ENCODE measurements around the gene GRM7.

The GRM7 gene

GRCh38 chr3:7607083-7607482, 746.2 kb downstream of the GRM7 start:
- no peak for DNase-seq

DNA sequence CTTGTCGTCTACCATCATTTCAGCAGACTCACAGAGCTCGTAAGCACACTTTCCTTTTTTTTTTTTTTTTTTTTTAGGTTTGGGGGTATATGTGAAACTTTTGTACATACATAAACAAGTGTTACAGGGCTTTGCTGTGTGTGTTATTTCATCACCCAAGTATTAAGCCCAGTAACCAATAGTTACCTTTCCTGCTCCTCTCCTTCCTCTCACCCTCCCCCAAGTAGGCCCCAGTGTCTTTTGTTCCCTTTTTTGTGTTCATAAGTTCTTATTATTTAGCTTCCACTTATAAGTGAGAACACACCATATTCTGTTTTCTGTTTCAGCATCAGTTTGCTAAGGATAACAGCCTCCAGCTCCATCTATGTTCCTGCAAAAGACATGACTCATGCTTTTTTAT, 746.8 kb downstream of the GRM7 start:
- no peak for DNase-seq

GRCh38 chr3:7610634-7611033, 749.7 kb downstream of the GRM7 start:
- no peak for DNase-seq

GRCh38 chr3:7615043-7615442, 754.1 kb downstream of the GRM7 start:
- DNase-seq: no peak

DNA sequence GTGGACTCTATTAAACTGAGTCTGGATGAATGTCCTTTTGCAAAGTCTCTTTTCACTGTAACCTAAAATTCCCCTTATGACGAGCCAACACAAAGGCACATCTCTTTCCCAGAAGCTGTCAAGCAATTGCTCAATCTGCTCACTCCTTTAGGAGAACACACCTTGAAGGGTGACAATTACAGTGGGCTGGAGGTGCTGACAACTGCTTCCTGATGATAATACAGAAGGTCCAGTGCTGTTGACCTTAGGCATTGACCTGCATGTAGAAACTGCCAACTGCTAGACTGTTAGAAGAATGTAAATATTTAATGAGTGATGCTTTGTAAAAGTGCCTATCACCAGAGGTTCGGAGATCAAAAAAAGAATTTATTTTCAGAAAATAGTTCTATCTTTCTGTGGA, 757.7 kb downstream of the GRM7 start:
- DNase-seq: no peak

DNA sequence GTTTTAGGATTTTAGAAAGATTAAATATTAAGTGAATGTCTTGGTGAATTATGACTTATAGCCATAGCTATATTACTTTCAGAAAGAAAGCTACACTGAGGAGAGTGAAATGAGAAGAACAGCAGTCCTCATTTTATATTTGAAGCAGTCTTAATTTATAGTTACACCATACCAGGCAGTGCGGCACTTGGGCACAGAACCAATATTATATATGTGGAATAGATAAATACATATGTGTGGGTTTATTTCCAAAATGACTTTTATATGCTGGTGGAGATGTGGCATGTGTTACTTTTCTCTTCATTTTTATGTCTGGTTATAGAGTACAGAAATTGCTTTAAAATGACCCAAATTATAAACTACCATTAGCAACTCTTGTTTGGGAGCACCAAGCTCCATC, 759.5 kb downstream of the GRM7 start:
- DNase-seq: no peak

GRCh38 chr3:7621046-7621630, 760.2 kb downstream of the GRM7 start:
- no peak for DNase-seq

GRCh38 chr3:7621651-7622050, 760.7 kb downstream of the GRM7 start:
- DNase-seq: no peak

DNA sequence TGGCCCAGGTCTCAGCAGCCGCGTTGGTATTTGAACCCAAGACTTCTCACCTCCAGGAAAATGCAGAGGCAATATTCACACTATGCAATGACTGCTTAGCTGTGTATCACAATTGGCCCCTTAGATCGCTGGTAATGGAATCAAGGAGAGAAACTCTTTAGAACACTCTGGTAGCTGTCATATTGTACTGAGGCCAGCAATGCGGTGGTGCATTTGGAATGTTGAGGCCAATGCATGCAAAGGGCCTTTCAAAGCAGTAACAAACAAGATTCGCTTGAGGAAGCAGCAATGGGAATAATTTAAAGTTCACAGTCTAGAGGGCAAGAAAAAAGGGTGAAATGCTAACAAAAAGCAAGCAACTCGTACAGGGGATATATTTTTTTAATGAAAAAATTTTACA, 764.1 kb downstream of the GRM7 start:
- no peak for DNase-seq

DNA sequence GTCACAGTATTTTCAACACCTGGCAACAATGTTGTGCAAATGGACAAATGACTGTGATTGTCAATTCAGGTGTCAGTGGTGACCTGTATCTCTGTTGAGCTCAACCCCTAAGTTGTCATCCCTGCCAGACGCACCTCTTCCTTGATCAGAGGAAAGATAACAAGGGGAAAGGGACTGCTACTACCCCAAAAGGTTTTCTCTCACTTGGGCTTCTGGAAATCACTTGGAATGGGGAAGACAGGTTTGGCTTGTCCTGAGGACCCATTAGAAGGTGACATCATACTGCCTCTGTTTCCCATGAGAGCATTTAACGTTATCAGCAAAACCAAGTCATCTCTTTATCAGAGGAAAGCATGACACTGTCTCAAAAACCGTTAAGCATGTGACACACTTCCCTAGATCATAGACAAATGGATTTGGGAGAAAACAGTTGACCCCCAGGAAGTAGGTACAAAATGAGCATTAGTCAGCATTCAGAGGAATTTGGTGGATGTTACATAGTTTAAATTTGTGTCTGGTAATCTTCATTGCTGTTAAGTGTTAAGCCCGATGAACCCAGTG, 769.5 kb downstream of the GRM7 start:
- DNase-seq: no peak

DNA sequence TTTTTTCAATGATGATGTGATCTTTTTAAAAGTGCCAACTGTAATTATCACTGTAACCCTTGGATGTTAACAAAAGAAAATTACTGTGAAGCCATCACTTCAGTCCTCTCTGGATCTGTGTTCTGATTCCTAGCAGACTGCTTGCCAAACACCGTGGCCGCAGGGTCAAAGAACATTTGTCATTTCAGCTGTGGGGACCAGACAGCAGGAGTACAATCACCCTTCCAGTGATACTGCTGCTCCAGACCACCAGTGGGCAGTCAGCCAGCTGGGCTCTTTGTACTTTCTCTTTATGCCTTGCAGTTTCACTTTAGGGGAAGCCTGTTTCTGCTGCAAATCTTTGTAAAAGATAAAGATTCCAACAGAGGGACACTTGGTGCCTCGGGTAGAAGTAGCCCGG, 770.0 kb downstream of the GRM7 start:
- no peak for DNase-seq

GRCh38 chr3:7632305-7632704, 771.4 kb downstream of the GRM7 start:
- DNase-seq: no peak

- DNase-seq: no peak
These were observed 776.8 kb downstream of the GRM7 start for GRCh38 chr3:7637694-7638093.

GRCh38 chr3:7638103-7638502, 777.2 kb downstream of the GRM7 start:
- no peak for DNase-seq

- peak; percentile 66 for DNase-seq
These were observed 779.9 kb downstream of the GRM7 start for GRCh38 chr3:7640787-7641186.

DNA sequence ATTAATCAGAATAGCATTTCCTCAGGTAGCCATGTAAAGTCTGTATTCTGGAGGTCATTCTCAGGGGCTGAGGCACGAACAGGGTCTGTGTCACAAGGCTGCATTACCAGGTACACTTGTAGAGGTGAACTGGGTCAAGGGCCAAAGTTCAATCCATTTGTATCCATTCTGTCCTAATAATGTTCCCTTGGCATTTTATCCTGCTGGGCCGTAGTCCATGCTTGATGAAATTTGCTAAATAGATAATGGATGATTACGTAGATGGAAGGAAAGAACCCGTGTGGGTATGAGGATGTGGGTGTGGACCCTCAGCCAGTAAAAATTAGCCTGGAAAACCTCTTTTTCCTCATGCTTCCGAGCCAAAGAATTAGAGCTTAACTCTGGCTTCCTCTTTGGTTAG, 785.9 kb downstream of the GRM7 start:
- no peak for DNase-seq

- DNase-seq: no peak
These were observed 789.6 kb downstream of the GRM7 start for GRCh38 chr3:7650466-7650865.

- DNase-seq: no peak
These were observed 790.4 kb downstream of the GRM7 start for GRCh38 chr3:7651274-7651673.

- no peak for DNase-seq
These were observed 796.5 kb downstream of the GRM7 start for GRCh38 chr3:7657214-7658112.

DNA sequence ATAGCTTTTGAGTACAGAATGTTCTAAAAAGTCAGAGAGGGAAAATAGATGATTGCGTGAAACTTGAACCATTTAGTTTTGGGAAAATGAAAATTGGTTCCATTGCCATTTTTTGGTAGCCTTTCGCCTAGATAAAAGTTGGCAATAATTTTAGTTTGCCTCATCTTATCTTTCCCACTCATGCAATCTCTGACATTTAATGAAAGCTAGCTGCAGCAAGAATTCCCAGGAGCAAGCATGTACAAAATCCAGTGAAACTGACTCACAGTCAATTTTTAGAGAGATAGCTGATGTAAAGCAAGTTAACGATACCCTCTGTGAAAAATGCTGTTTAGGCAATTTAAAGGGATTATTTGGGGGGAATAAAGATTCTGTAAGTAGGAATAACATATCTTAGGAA, 797.4 kb downstream of the GRM7 start:
- no peak for DNase-seq

GRCh38 chr3:7659079-7659478, 798.2 kb downstream of the GRM7 start:
- no peak for DNase-seq

GRCh38 chr3:7663771-7664170, 802.9 kb downstream of the GRM7 start:
- DNase-seq: no peak

- no peak for DNase-seq
These were observed 806.9 kb downstream of the GRM7 start for GRCh38 chr3:7667774-7668173.

DNA sequence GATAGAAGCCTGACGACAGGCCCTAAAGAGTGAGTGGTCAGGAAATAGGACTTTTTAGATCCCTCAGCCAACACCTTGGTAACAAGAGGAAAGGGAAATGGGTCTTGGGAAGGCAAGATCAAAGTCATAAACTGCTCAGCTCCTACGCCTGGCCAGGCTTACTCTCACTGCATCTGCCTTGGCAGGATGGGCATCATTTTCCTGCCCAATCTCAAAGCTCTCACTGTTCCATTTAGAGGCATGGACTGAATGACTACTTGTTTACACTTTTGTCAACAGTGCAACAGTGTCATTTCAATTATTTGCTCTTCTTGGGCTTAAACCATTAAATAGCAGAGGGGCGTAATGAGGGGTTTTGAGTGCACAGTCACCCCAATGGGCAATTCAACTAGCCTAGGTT, 808.7 kb downstream of the GRM7 start:
- DNase-seq: no peak
